NCI-H1417 treated with DMSO at 0.1 percent for 48 hours (cell line): ENCODE results near the gene KCNJ5.

Source experiments
- DNase-seq: peaks from one replicate; lab custom pipeline; 2025; lab: John Stamatoyannopoulos, UW

KCNJ5 gene

GRCh38 chr11:128890543-128891368 lies at the start of gene KCNJ5:
Gene KCNJ5 (plus strand): TSS chr11:128891356. CDS start chr11:128911274, 19,918 bp downstream.
- peak; percentile 17 for DNase-seq

GRCh38 chr11:128841461-128842072 lies 49.6 kb upstream of the KCNJ5 start:
- no peak for DNase-seq

- DNase-seq, result no peak
Observed at GRCh38 chr11:128843198-128843785, 47.9 kb upstream of the KCNJ5 start.

GRCh38 chr11:128845334-128845780 lies 45.8 kb upstream of the KCNJ5 start:
- DNase-seq, result no peak

GRCh38 chr11:128846985-128847384 lies 44.2 kb upstream of the KCNJ5 start:
- DNase-seq, result no peak

GRCh38 chr11:128848815-128849455 lies 42.2 kb upstream of the KCNJ5 start:
- DNase-seq, result no peak

- no peak for DNase-seq
Observed at GRCh38 chr11:128852327-128853023, 38.7 kb upstream of the KCNJ5 start.

GRCh38 chr11:128853559-128853958 lies 37.6 kb upstream of the KCNJ5 start:
- no peak for DNase-seq

- DNase-seq, result no peak
Observed at GRCh38 chr11:128854841-128855240, 36.3 kb upstream of the KCNJ5 start.

- no peak for DNase-seq
Observed at GRCh38 chr11:128856241-128856640, 34.9 kb upstream of the KCNJ5 start.

GRCh38 chr11:128857341-128857740 lies 33.8 kb upstream of the KCNJ5 start:
- no peak for DNase-seq

GRCh38 chr11:128859563-128860441 lies 31.4 kb upstream of the KCNJ5 start:
- no peak for DNase-seq

- DNase-seq, result no peak
Observed at GRCh38 chr11:128860571-128861361, 30.4 kb upstream of the KCNJ5 start.

GRCh38 chr11:128862406-128862805 lies 28.8 kb upstream of the KCNJ5 start:
- DNase-seq, result no peak

GRCh38 chr11:128862908-128863660 lies 28.1 kb upstream of the KCNJ5 start:
- DNase-seq, result no peak

- no peak for DNase-seq
Observed at GRCh38 chr11:128865490-128865889, 25.7 kb upstream of the KCNJ5 start.

- no peak for DNase-seq
Observed at GRCh38 chr11:128867277-128867676, 23.9 kb upstream of the KCNJ5 start, which contains the start of gene KCNJ1. Gene KCNJ1 (minus strand): TSS chr11:128867296. CDS start chr11:128840243, 27,053 bp downstream.

GRCh38 chr11:128868841-128869671 lies 22.1 kb upstream of the KCNJ5 start:
- no peak for DNase-seq
